GM23248 (cell line): Measurements from ENCODE around the gene ADGRD1.

Experiments used
- EZH2 ChIP-seq: fragments of 200-600 bp; sonication (generic); IDR thresholded peaks from 2 replicates; pipeline ENCODE4 v1.6.1; 2018; ENCODE audit warnings: antibody characterized with exemption, mild to moderate bottlenecking; ENCODE audit not compliant: insufficient read depth, poor library complexity, severe bottlenecking
- EZH2phosphoT487 ChIP-seq: fragments of 200-600 bp; sonication (generic); IDR thresholded peaks from 2 replicates; pipeline ENCODE4 v1.6.1; 2018; ENCODE audit warnings: antibody characterized with exemption, moderate library complexity, mild to moderate bottlenecking, low read depth; ENCODE audit not compliant: insufficient read depth

DNA sequence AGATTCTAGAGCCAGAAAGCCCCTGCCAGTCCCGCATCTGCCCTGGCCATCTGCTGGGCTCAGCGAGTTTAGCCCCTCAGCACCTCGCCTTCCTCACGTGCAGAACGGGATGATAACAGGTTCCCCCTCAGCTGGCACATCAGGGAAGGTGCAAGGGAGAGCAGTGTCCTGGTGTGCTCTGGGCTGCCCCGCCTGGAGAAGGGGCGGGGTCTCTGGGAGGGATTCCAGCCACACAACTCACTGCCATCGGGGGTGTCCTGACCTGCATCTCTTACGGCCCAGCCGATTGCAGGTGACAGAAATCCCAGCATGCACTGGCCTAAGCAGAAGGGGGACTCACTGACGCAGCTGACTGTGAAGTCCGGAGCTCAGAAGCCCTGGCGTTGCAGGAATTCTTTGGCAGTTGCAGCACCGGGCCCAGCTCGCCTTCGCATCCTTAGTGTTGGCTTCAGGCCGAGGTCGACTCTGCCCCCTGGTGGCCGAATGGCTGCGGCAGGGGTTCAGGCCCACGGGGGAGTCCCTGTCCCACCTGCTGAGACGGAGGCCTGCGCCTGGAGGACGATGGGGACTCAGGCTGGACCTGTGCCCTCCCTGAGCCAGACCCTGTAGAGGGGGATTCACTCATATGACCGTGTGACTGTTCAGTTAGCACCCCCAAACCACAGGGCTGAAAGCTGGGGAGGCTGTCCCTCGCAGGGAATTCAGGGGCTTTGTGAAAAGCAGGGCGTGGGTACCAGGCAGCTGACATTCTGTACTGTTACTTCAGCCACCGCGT, 178.6 kb downstream of the ADGRD1 start:
- TF ChIP-seq EZH2 (no peak), EZH2phosphoT487 (no peak)
